ENCODE data around the gene MYRFL.
"Not testable (repeated sequence)": the region's sequence is repeated elsewhere in the genome, so short reads cannot be mapped to it uniquely, and the experiment has no call there.

The MYRFL gene

GRCh38 chr12:69844836-69845235, 19.8 kb downstream of the MYRFL start:
- DNase-seq: no peak
- Histone ChIP-seq H3K4me3 (ENCODE audit: low read depth, low read length) (peak overlapping the region; percentile 20), H3K27me3 (ENCODE audit: insufficient read depth, low read depth, severe bottlenecking) (no peaks in the 10 kb centered on the region), H3K9me3 (ENCODE audit: severe bottlenecking) (no peaks in the 10 kb centered on the region), H3K27ac (peak overlapping the region; percentile 85), H3K36me3 (no peaks in the 10 kb centered on the region)
- no peak for TF ChIP-seq CTCF (IDR thresholded peaks at IDR 0.05; ENCODE audit: low read depth, low read length)

GRCh38 chr12:69846976-69847375, 21.9 kb downstream of the MYRFL start:
- TF ChIP-seq CTCF (IDR thresholded peaks at IDR 0.05; ENCODE audit: low read depth, low read length): no peak
- no peak overlapping the region for H3K4me3 ChIP-seq (ENCODE audit: low read depth, low read length)

GRCh38 chr12:69851976-69852375, 26.9 kb downstream of the MYRFL start:
- Histone ChIP-seq H3K27me3 (ENCODE audit: insufficient read depth, low read depth, severe bottlenecking) (no peaks in the 10 kb centered on the region), H3K27ac (no peak overlapping the region), H3K36me3 (no peaks in the 10 kb centered on the region), H3K4me3 (ENCODE audit: low read depth, low read length) (no peak overlapping the region), H3K9me3 (ENCODE audit: severe bottlenecking) (peaks cover 9% of the 10 kb centered on the region)
- no peak for TF ChIP-seq CTCF (IDR thresholded peaks at IDR 0.05; ENCODE audit: low read depth, low read length)
- no peak for DNase-seq

More at GRCh38 chr12:69846976-69847375, 21.9 kb downstream of the MYRFL start:
- DNase-seq: no peak
- no peak overlapping the region for H3K27ac ChIP-seq
- no peaks in the 10 kb centered on the region for H3K27me3 ChIP-seq (ENCODE audit: insufficient read depth, low read depth, severe bottlenecking)
- no peaks in the 10 kb centered on the region for H3K36me3 ChIP-seq
- H3K9me3 ChIP-seq (ENCODE audit: severe bottlenecking): no peaks in the 10 kb centered on the region

- H3K4me3 ChIP-seq (ENCODE audit: low read depth, low read length); DNase-seq; H3K27ac ChIP-seq; H3K36me3 ChIP-seq; H3K27me3 ChIP-seq (ENCODE audit: insufficient read depth, low read depth, severe bottlenecking); H3K9me3 ChIP-seq (ENCODE audit: severe bottlenecking): not testable (repeated sequence)
These were observed 28.3 kb downstream of the MYRFL start for GRCh38 chr12:69853176-69853961.

- H3K4me3 ChIP-seq (ENCODE audit: low read depth, low read length): no peak overlapping the region
- no peaks in the 10 kb centered on the region for H3K27me3 ChIP-seq (ENCODE audit: insufficient read depth, low read depth, severe bottlenecking)
- TF ChIP-seq CTCF (IDR thresholded peaks at IDR 0.05; ENCODE audit: low read depth, low read length): no peak
- H3K36me3 ChIP-seq: no peaks in the 10 kb centered on the region
- H3K27ac ChIP-seq: no peak overlapping the region
- no peaks in the 10 kb centered on the region for H3K9me3 ChIP-seq (ENCODE audit: severe bottlenecking)
- no peak for DNase-seq
These were observed 41.7 kb downstream of the MYRFL start for GRCh38 chr12:69866698-69867097.

- H3K27me3 ChIP-seq (ENCODE audit: insufficient read depth, low read depth, severe bottlenecking): no peaks in the 10 kb centered on the region
- no peak for TF ChIP-seq CTCF (IDR thresholded peaks at IDR 0.05; ENCODE audit: low read depth, low read length)
- no peaks in the 10 kb centered on the region for H3K9me3 ChIP-seq (ENCODE audit: severe bottlenecking)
- no peaks in the 10 kb centered on the region for H3K36me3 ChIP-seq
- no peak for DNase-seq
- no peak overlapping the region for H3K4me3 ChIP-seq (ENCODE audit: low read depth, low read length)
- H3K27ac ChIP-seq: no peak overlapping the region
These were observed 43.7 kb downstream of the MYRFL start for GRCh38 chr12:69868695-69869094.

Data from WERI-Rb-1 (cell line).